Fibroblast of pulmonary artery (primary cell): ENCODE data around the gene CASTOR2.
"Not testable (repeated sequence)": the region's sequence is repeated elsewhere in the genome, so short reads cannot be mapped to it uniquely, and the experiment has no call there.

Experiments
- DNase-seq: peaks from one replicate; pipeline ENCODE4 v3.0.0-alpha.2; 2010; ENCODE audit warnings: low read depth
- H3K4me3 ChIP-seq: replicated peaks from 2 replicates; pipeline ENCODE4 v1.5.1; 2011; ENCODE audit warnings: low read depth, mild to moderate bottlenecking, control low read depth, low read length, moderate library complexity

CASTOR2 gene

GRCh38 chr7:74964511-74965119 lies at the start of gene CASTOR2:
CASTOR2 (plus strand) TSS chr7:74964705; CDS start chr7:74964986, 281 bp downstream.
- not testable (repeated sequence) for H3K4me3 ChIP-seq, DNase-seq

- not testable (repeated sequence) for DNase-seq
Measured at GRCh38 chr7:74922321-74922890, 42.1 kb upstream of the CASTOR2 start.

GRCh38 chr7:74923644-74924043 lies 40.9 kb upstream of the CASTOR2 start:
- not testable (repeated sequence) for H3K4me3 ChIP-seq, DNase-seq

More at GRCh38 chr7:74922321-74922890, 42.1 kb upstream of the CASTOR2 start:
- not testable (repeated sequence) for H3K4me3 ChIP-seq

- not testable (repeated sequence) for H3K4me3 ChIP-seq, DNase-seq
Measured at GRCh38 chr7:74926968-74927367, 37.5 kb upstream of the CASTOR2 start.

- not testable (repeated sequence) for DNase-seq, H3K4me3 ChIP-seq
Measured at GRCh38 chr7:74931563-74932328, 32.8 kb upstream of the CASTOR2 start.

- not testable (repeated sequence) for DNase-seq, H3K4me3 ChIP-seq
Measured at GRCh38 chr7:74939429-74939828, 25.1 kb upstream of the CASTOR2 start.

- DNase-seq, H3K4me3 ChIP-seq: not testable (repeated sequence)
Measured at GRCh38 chr7:74941302-74942069, 23.0 kb upstream of the CASTOR2 start.

- H3K4me3 ChIP-seq, DNase-seq: not testable (repeated sequence)
Measured at GRCh38 chr7:74943923-74944322, 20.6 kb upstream of the CASTOR2 start.

GRCh38 chr7:74947741-74948140 lies 16.8 kb upstream of the CASTOR2 start:
- not testable (repeated sequence) for DNase-seq

GRCh38 chr7:74953774-74954173 lies 10.7 kb upstream of the CASTOR2 start:
- H3K4me3 ChIP-seq, DNase-seq: not testable (repeated sequence)

More at GRCh38 chr7:74947741-74948140, 16.8 kb upstream of the CASTOR2 start:
- H3K4me3 ChIP-seq = not testable (repeated sequence)

GRCh38 chr7:74958328-74958727 lies 6.2 kb upstream of the CASTOR2 start:
- DNase-seq = not testable (repeated sequence)

GRCh38 chr7:74963704-74964510 lies 598 bp upstream of the CASTOR2 start:
- not testable (repeated sequence) for H3K4me3 ChIP-seq, DNase-seq

More at GRCh38 chr7:74958328-74958727, 6.2 kb upstream of the CASTOR2 start:
- not testable (repeated sequence) for H3K4me3 ChIP-seq

GRCh38 chr7:74966208-74966854 lies 1.8 kb downstream of the CASTOR2 start:
- H3K4me3 ChIP-seq, DNase-seq: not testable (repeated sequence)

GRCh38 chr7:74966909-74967308 lies 2.4 kb downstream of the CASTOR2 start:
- H3K4me3 ChIP-seq, DNase-seq: not testable (repeated sequence)

- not testable (repeated sequence) for DNase-seq, H3K4me3 ChIP-seq
Measured at GRCh38 chr7:74971431-74971830, 6.9 kb downstream of the CASTOR2 start.

GRCh38 chr7:74972377-74972776 lies 7.9 kb downstream of the CASTOR2 start:
- DNase-seq, H3K4me3 ChIP-seq: not testable (repeated sequence)

GRCh38 chr7:74975959-74976358 lies 11.5 kb downstream of the CASTOR2 start:
- DNase-seq, H3K4me3 ChIP-seq: not testable (repeated sequence)

GRCh38 chr7:74977523-74977922 lies 13.0 kb downstream of the CASTOR2 start:
- DNase-seq, H3K4me3 ChIP-seq: not testable (repeated sequence)
